IMR-90 (cell line): ENCODE data around the gene H2AZ1. TPM values are rescaled to one million over a fixed set of nuclear protein-coding genes. Genes with fewer than 3 reads are reported as not detected.

ENCODE experiments used
- ATAC-seq: fragments of 200-7000 bp; cut with Tn5 transposase; 2 replicates; pipeline ENCODE4 v1.9.1; 2020; ENCODE audit warnings: low read depth, mild to moderate bottlenecking, moderate library complexity
- BruUV-seq: library from RNA; stranded (reverse); fragments of 400-500 nt; replicated peaks from 2 replicates; lab custom pipeline; 2021; lab: Mats Ljungman, UMichigan
- CTCF ChIA-PET: fragments of 300-600 bp; formaldehyde crosslinking; extraction: SDS; loops from one replicate; lab custom pipeline; 2021; ENCODE audit warnings: antibody characterized with exemption; lab: Yijun Ruan, JAX
- POLR2A ChIA-PET: fragments of 300-600 bp; sonication (Branson Sonifier 250); formaldehyde crosslinking; loops from one replicate; lab custom pipeline; 2022; ENCODE audit warnings: antibody characterized with exemption; ENCODE audit not compliant: unreplicated experiment; lab: Charles Lee
- DNase-seq: peaks from one replicate; pipeline ENCODE4 v3.0.0; 2013
- H2AFZ ChIP-seq: replicated peaks from 2 replicates; pipeline ENCODE3; 2013; ENCODE audit warnings: low read length, mild to moderate bottlenecking; ENCODE audit not compliant: poor library complexity
- H2AK5ac ChIP-seq: 2 replicates; pipeline ENCODE4 v1.6.1; 2013; ENCODE audit warnings: low read depth, low read length, inconsistent platforms
- H2AK9ac ChIP-seq: replicated peaks from 2 replicates; pipeline ENCODE3; 2013; ENCODE audit warnings: mild to moderate bottlenecking, low read depth, low read length, moderate library complexity; ENCODE audit not compliant: poor library complexity
- H2BK120ac ChIP-seq: 2 replicates; pipeline ENCODE4 v1.6.1; 2013; ENCODE audit warnings: low read depth, low read length, inconsistent platforms
- H2BK15ac ChIP-seq: 3 replicates; pipeline ENCODE4 v1.6.1; 2013; ENCODE audit warnings: low read depth, low read length, inconsistent platforms
- H2BK20ac ChIP-seq: 2 replicates; pipeline ENCODE4 v1.6.1; 2013; ENCODE audit warnings: low read depth, mild to moderate bottlenecking, inconsistent platforms, low read length, moderate library complexity
- H2BK5ac ChIP-seq: 2 replicates; pipeline ENCODE4 v1.6.1; 2013; ENCODE audit warnings: mild to moderate bottlenecking, low read depth, low read length, inconsistent platforms; ENCODE audit not compliant: poor library complexity, severe bottlenecking
- H3K14ac ChIP-seq: replicated peaks from 2 replicates; pipeline ENCODE4 v1.6.1; 2013; ENCODE audit warnings: low read depth, low read length, inconsistent platforms
- H3K18ac ChIP-seq: 2 replicates; pipeline ENCODE4 v1.6.1; 2013; ENCODE audit warnings: low read depth, low read length, control low read depth
- H3K23ac ChIP-seq: 2 replicates; pipeline ENCODE4 v1.6.1; 2013; ENCODE audit warnings: low read depth, low read length, inconsistent platforms
- H3K27ac ChIP-seq: 2 replicates; pipeline ENCODE4 v1.5.1; 2013; ENCODE audit warnings: mild to moderate bottlenecking, control low read depth, low read length; ENCODE audit not compliant: insufficient read depth
- H3K27me3 ChIP-seq: 2 replicates; pipeline ENCODE4 v1.6.1; 2013; ENCODE audit warnings: low read length; ENCODE audit not compliant: control insufficient read depth, insufficient read depth
- H3K36me3 ChIP-seq: 2 replicates; pipeline ENCODE4 v1.6.1; 2013; ENCODE audit warnings: low read length, mixed read lengths; ENCODE audit not compliant: control insufficient read depth, insufficient read depth
- H3K4ac ChIP-seq: 2 replicates; pipeline ENCODE4 v1.6.1; 2013; ENCODE audit warnings: low read depth, low read length, inconsistent platforms
- H3K4me1 ChIP-seq: 2 replicates; pipeline ENCODE4 v1.6.1; 2013; ENCODE audit warnings: low read length, mixed read lengths; ENCODE audit not compliant: control insufficient read depth, insufficient read depth
- H3K4me2 ChIP-seq: 2 replicates; pipeline ENCODE4 v1.6.1; 2013; ENCODE audit warnings: low read depth, mild to moderate bottlenecking, control low read depth, low read length, moderate library complexity
- H3K4me3 ChIP-seq: 2 replicates; pipeline ENCODE4 v1.5.1; 2013; ENCODE audit warnings: low read depth, mild to moderate bottlenecking, control low read depth, low read length, moderate library complexity; ENCODE audit not compliant: insufficient read depth
- H3K56ac ChIP-seq: 2 replicates; pipeline ENCODE4 v1.6.1; 2013; ENCODE audit warnings: low read length, inconsistent platforms; ENCODE audit not compliant: insufficient read depth; ENCODE audit errors: extremely low read depth
- H3K79me1 ChIP-seq, 2 experiments: 2 replicates each; pipeline ENCODE4 v1.6.1; 2013; ENCODE audit warnings: low read length in 2 of 2, inconsistent platforms in 1 of 2, low read depth in 1 of 2
- H3K9ac ChIP-seq: 2 replicates; pipeline ENCODE4 v1.6.1; 2013; ENCODE audit warnings: low read depth, low read length, control low read depth
- H3K9me1 ChIP-seq: 2 replicates; pipeline ENCODE4 v1.6.1; 2013; ENCODE audit warnings: low read length, inconsistent platforms; ENCODE audit not compliant: insufficient read depth
- H3K9me3 ChIP-seq: 2 replicates; pipeline ENCODE4 v1.6.1; 2013; ENCODE audit warnings: low read length; ENCODE audit not compliant: control insufficient read depth, insufficient read depth
- H4K20me1 ChIP-seq: 2 replicates; pipeline ENCODE4 v1.6.1; 2013; ENCODE audit warnings: low read length, inconsistent platforms; ENCODE audit not compliant: insufficient read depth
- H4K5ac ChIP-seq: 2 replicates; pipeline ENCODE4 v1.6.1; 2013; ENCODE audit warnings: mild to moderate bottlenecking, low read depth, low read length, control low read depth
- H4K8ac ChIP-seq, 2 experiments: 2 replicates each; pipeline ENCODE4 v1.6.1; 2013; ENCODE audit warnings: low read depth in 2 of 2, low read length in 2 of 2, control low read depth in 1 of 2, inconsistent platforms in 1 of 2
- H4K91ac ChIP-seq: 2 replicates; pipeline ENCODE4 v1.6.1; 2013; ENCODE audit warnings: low read depth, low read length, inconsistent platforms; ENCODE audit not compliant: insufficient read depth
- CHD1 ChIP-seq: IDR thresholded peaks from 2 replicates; pipeline ENCODE4 v1.6.1; 2012; ENCODE audit warnings: low read depth, low read length, improper control_type of control experiment
- MAZ ChIP-seq: IDR thresholded peaks from 2 replicates; pipeline ENCODE4 v1.6.1; 2012; ENCODE audit warnings: low read depth, mild to moderate bottlenecking, low read length, improper control_type of control experiment, moderate library complexity, borderline replicate concordance
- RFX5 ChIP-seq: IDR thresholded peaks from 2 replicates; pipeline ENCODE4 v1.8.0; 2012; ENCODE audit warnings: low read depth, mild to moderate bottlenecking, low read length, moderate library complexity
- dilution Hi-C: fragments of 300-500 bp; cut with HindIII; formaldehyde crosslinking; loops from one replicate; pipeline ENCODE4 v1.14.3; 2018; ENCODE audit warnings: low sequenced_read_pairs; ENCODE audit not compliant: unreplicated experiment
- in situ Hi-C: fragments of 300-500 bp; cut with MboI; formaldehyde crosslinking; loops from 3 replicates; pipeline ENCODE4 v1.14.3; 2019; ENCODE audit warnings: low sequenced_read_pairs, inconsistent platforms, mixed read lengths
- intact Hi-C: fragments of 100-400 bp; cut with micrococcal nuclease; formaldehyde crosslinking; loops from 2 replicates; pipeline ENCODE4 v1.10.0; 2022
- polyA plus RNA-seq, 3 experiments: library from polyadenylated mRNA; depleted of rRNA; stranded (reverse); fragments of >200 nt; gene quantifications; 2 replicates each; pipeline ENCODE4 v1.2.3, GENCODE V29; 2012; ENCODE audit warnings: low replicate concordance in 1 of 3
- total RNA-seq: library from RNA; depleted of rRNA; stranded (reverse); fragments of >200 nt; gene quantifications from 2 replicates; pipeline ENCODE4 v1.2.3, GENCODE V29; 2012

Gene H2AZ1
- total and polyA plus RNA-seq, 2 of the 4 experiments (the other 2 are of a cell fraction) = 456 to 1,129 TPM

- no peaks in the 10 kb centered on the region for H3K9me3 ChIP-seq
- ATAC-seq = no peak
- no TSS peak for BruUV-seq
- intact Hi-C loops (no loop called here), dilution Hi-C loops (no loop called here), in situ Hi-C loops (no loop called here)
- no peak for DNase-seq
- H3K27ac ChIP-seq = no peak overlapping the region
- peaks cover 11% of the 10 kb centered on the region for H3K4me1 ChIP-seq
- no peak overlapping the region for H2AK5ac ChIP-seq
- H4K20me1 ChIP-seq = no peaks in the 10 kb centered on the region
- H3K4me2 ChIP-seq = no peak overlapping the region
- H4K91ac ChIP-seq = no peak overlapping the region
- no peak overlapping the region for H2AFZ ChIP-seq
- H3K4me3 ChIP-seq = no peak overlapping the region
- no peak overlapping the region for H4K5ac ChIP-seq
- ChIA-PET CTCF (no interaction called here), POLR2A (no interaction called here)
- H3K23ac ChIP-seq = no peak overlapping the region
- H3K9me1 ChIP-seq = peaks cover 4% of the 10 kb centered on the region; the same call in 1 of the 2 replicates
- no peaks in the 10 kb centered on the region for H3K27me3 ChIP-seq
- H3K9ac ChIP-seq = no peak overlapping the region
- H3K36me3 ChIP-seq = no peaks in the 10 kb centered on the region
- no peak overlapping the region for H4K8ac ChIP-seq
- H2BK20ac ChIP-seq = no peak overlapping the region
- no peak overlapping the region for H2BK15ac ChIP-seq
- TF ChIP-seq MAZ (no peak), RFX5 (no peak), CHD1 (no peak)
- H2BK5ac ChIP-seq = no peak overlapping the region
- H3K4ac ChIP-seq = no peak overlapping the region
- no peak overlapping the region for H3K56ac ChIP-seq
- 0 out of 4 replicates have a peak, but pooled peaks cover 0 to 4% of the 10 kb centered on the region in 2 experiments for H3K79me1 ChIP-seq
- no peak overlapping the region for H2BK120ac ChIP-seq
- no peak overlapping the region for H3K14ac ChIP-seq
- no peak overlapping the region for H2AK9ac ChIP-seq
- no peak overlapping the region for H3K18ac ChIP-seq
Observed at GRCh38 chr4:99965173-99965572, 15.1 kb upstream of the H2AZ1 start.
